ENCODE measurements around the gene SLC25A34. TPM values are rescaled to one million over a fixed set of nuclear protein-coding genes. Genes with fewer than 3 reads are reported as not detected.

The SLC25A34 gene
- total and polyA plus RNA-seq, 2 of the 13 experiments (the other 11 are each of a cell fraction or from before 2014, with no cell fraction given), result 0.13 to 0.18 TPM

DNA sequence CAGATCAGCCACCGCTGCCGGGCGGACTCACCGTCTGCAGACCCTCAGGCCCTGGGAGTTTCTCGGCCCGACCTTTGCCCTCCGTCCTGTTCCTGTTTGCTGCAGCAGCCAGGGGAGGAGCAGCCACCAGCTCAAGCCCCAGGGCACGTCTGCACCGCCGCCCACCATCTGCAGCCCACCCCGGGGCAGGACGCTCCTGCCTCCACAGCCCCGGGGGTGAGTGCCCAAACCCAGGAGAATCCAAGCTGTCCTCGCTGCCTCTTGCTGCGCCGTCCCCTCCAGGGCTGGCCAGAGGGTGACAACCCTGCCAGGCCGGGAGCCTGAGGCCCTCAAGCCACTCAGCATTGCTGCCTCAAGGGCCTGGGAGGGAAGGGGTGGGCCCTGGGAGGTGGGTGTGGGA is 1.2 kb upstream of the SLC25A34 start:
- peak overlapping the region; percentile 73 for H3K4me2 ChIP-seq (ENCODE audit: low read depth, low read length)
- no peaks in the 10 kb centered on the region for H3K27me3 ChIP-seq (ENCODE audit: control insufficient read depth in 1 of 2, insufficient read depth in 2 of 2, low read length in 2 of 2)
- H3K9me3 ChIP-seq (ENCODE audit: low read length), result no peaks in the 10 kb centered on the region
- no TSS peak for BruUV-seq (replicated peaks)
- no peaks in the 10 kb centered on the region for H3K79me2 ChIP-seq (ENCODE audit: insufficient read depth, low read length)
- in situ Hi-C loops (cut with HindIII; ENCODE audit: extremely low pct_ligation_motif_present, low pct_unique_long_range_greater_than_20kb) (no loop called here), intact Hi-C loops (cut with micrococcal nuclease; ENCODE audit: unreplicated experiment) (loop anchor here (5.0 kb wide), 1 partner anchor 138 kb away; no protein-coding TSS in a partner anchor)
- ChIA-PET POLR2A (interaction anchor here (1.1 kb wide), 1 partner anchor 116 kb away, joined by 3 read pairs; no protein-coding TSS in a partner anchor), CTCF (ENCODE audit: low intra/inter-chr PET ratio, low total read pairs) (no interaction called here)
- WGBS (ENCODE audit: low lambda C conversion rate), result 33% methylated on average over 1 of the region's 17 CpGs
- DNase-seq (ENCODE audit: low spot score) (peak; percentile 43), FAIRE-seq (no peak), ATAC-seq (peak; percentile 55)
- H2AFZ ChIP-seq (ENCODE audit: low read length), result no peak overlapping the region
- H3K27ac ChIP-seq (ENCODE audit: extremely low read length, insufficient read depth, low read length), result no peak overlapping the region
- H3K4me3 ChIP-seq (replicated peaks in 1 of 3; ENCODE audit: insufficient read depth in 1 of 3, low read depth in 2 of 3, low read length in 3 of 3), result peak overlapping the region in 2 of 3 experiments; percentile 17 to 53; a peak in 2 of 6 replicates
- no peaks in the 10 kb centered on the region for H4K20me1 ChIP-seq (ENCODE audit: insufficient read depth, low read length)
- peaks cover 54% of the 10 kb centered on the region for H3K4me1 ChIP-seq (ENCODE audit: insufficient read depth, low read length)
- peaks cover 4 to 6% of the 10 kb centered on the region in 2 experiments; a peak in 4 of 5 replicates for H3K36me3 ChIP-seq (replicated peaks in 1 of 2; ENCODE audit: control insufficient read depth in 1 of 2, insufficient read depth in 2 of 2, low read length in 2 of 2)
- peak overlapping the region; percentile 28; the same call in 1 of the 2 replicates for H3K9ac ChIP-seq (ENCODE audit: insufficient read depth, low read depth, low read length)
- no peak for TF ChIP-seq FLYWCH1 (CRISPR knock-in tag; IDR thresholded peaks at IDR 0.05)
- TF ChIP-seq MAX (IDR thresholded peaks at IDR 0.05), result peak; percentile 11; the same call in 1 of the 2 replicates
- TF ChIP-seq, protein P1, sequence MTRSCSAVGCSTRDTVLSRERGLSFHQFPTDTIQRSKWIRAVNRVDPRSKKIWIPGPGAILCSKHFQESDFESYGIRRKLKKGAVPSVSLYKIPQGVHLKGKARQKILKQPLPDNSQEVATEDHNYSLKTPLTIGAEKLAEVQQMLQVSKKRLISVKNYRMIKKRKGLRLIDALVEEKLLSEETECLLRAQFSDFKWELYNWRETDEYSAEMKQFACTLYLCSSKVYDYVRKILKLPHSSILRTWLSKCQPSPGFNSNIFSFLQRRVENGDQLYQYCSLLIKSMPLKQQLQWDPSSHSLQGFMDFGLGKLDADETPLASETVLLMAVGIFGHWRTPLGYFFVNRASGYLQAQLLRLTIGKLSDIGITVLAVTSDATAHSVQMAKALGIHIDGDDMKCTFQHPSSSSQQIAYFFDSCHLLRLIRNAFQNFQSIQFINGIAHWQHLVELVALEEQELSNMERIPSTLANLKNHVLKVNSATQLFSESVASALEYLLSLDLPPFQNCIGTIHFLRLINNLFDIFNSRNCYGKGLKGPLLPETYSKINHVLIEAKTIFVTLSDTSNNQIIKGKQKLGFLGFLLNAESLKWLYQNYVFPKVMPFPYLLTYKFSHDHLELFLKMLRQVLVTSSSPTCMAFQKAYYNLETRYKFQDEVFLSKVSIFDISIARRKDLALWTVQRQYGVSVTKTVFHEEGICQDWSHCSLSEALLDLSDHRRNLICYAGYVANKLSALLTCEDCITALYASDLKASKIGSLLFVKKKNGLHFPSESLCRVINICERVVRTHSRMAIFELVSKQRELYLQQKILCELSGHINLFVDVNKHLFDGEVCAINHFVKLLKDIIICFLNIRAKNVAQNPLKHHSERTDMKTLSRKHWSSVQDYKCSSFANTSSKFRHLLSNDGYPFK (CRISPR knock-in tag; IDR thresholded peaks at IDR 0.05; ENCODE audit: borderline replicate concordance), result peak; percentile 49; the same call in 1 of the 2 replicates
- no peak for TF ChIP-seq ZNF776 (CRISPR knock-in tag; IDR thresholded peaks at IDR 0.05)
- no peak for TF ChIP-seq ZNF234 (CRISPR knock-in tag; conservative IDR thresholded peaks at IDR 0.05)
- TF ChIP-seq MBD4 (IDR thresholded peaks at IDR 0.05; ENCODE audit: borderline replicate concordance, low read length), result no peak
- no peak for TF ChIP-seq ZNF670 (CRISPR knock-in tag; IDR thresholded peaks at IDR 0.05; ENCODE audit: borderline replicate concordance)
- TF ChIP-seq GPN1 (CRISPR knock-in tag; IDR thresholded peaks at IDR 0.05; ENCODE audit: borderline replicate concordance), result no peak
- peak; percentile 86 for TF ChIP-seq ZBTB7B (CRISPR knock-in tag; IDR thresholded peaks at IDR 0.05)
- TF ChIP-seq, protein P2, sequence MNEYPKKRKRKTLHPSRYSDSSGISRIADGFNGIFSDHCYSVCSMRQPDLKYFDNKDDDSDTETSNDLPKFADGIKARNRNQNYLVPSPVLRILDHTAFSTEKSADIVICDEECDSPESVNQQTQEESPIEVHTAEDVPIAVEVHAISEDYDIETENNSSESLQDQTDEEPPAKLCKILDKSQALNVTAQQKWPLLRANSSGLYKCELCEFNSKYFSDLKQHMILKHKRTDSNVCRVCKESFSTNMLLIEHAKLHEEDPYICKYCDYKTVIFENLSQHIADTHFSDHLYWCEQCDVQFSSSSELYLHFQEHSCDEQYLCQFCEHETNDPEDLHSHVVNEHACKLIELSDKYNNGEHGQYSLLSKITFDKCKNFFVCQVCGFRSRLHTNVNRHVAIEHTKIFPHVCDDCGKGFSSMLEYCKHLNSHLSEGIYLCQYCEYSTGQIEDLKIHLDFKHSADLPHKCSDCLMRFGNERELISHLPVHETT (CRISPR knock-in tag; conservative IDR thresholded peaks at IDR 0.05), result no peak
- TF ChIP-seq ZMAT3 (CRISPR knock-in tag; conservative IDR thresholded peaks at IDR 0.05), result no peak
- peak; percentile 33; the same call in 1 of the 2 replicates for TF ChIP-seq NR2F6 (IDR thresholded peaks at IDR 0.05)
- peak; percentile 66; the same call in 1 of the 2 replicates for TF ChIP-seq NR2F6 (CRISPR knock-in tag; IDR thresholded peaks at IDR 0.05)
- no peak for TF ChIP-seq ZSCAN22 (CRISPR knock-in tag; IDR thresholded peaks at IDR 0.05)
- no peak for TF ChIP-seq ARID5B (CRISPR knock-in tag; IDR thresholded peaks at IDR 0.05)
- no peak for TF ChIP-seq KMT2A (CRISPR knock-in tag; IDR thresholded peaks at IDR 0.05)
- TF ChIP-seq ZIK1 (CRISPR knock-in tag; IDR thresholded peaks at IDR 0.05; ENCODE audit: borderline replicate concordance, low read depth), result no peak
- no peak for TF ChIP-seq ZSCAN30 (CRISPR knock-in tag; IDR thresholded peaks at IDR 0.05)
- 0 out of 2 replicates have a peak, but pooled peaks have one; percentile 74 for TF ChIP-seq ZC3H13 (CRISPR knock-in tag; IDR thresholded peaks at IDR 0.05)
